GM10248 (cell line): ENCODE results near the gene WIPF2.

ENCODE experiments used
- CTCF ChIA-PET: fragments of 300-600 bp; sonication (Branson Sonifier 250); formaldehyde crosslinking; extraction: SDS; loops from one replicate; lab custom pipeline; 2021; ENCODE audit warnings: antibody characterized with exemption; lab: Yijun Ruan, JAX
- POLR2A ChIA-PET: fragments of 350-650 bp; sonication (Branson Sonifier 250); formaldehyde crosslinking; extraction: SDS; loops from one replicate; lab custom pipeline; 2020; ENCODE audit warnings: antibody characterized with exemption; lab: Yijun Ruan, JAX
- DNase-seq: peaks from one replicate; pipeline ENCODE4 v3.0.0; 2012; ENCODE audit errors: extremely low spot score
- TF ChIP-seq, protein P1 (sequence below): IDR thresholded peaks from 2 replicates; pipeline ENCODE4 v1.5.1; 2012; ENCODE audit warnings: mild to moderate bottlenecking, low read depth; ENCODE audit errors: extremely low read depth, missing control alignments, control extremely low read depth

The WIPF2 gene

DNA sequence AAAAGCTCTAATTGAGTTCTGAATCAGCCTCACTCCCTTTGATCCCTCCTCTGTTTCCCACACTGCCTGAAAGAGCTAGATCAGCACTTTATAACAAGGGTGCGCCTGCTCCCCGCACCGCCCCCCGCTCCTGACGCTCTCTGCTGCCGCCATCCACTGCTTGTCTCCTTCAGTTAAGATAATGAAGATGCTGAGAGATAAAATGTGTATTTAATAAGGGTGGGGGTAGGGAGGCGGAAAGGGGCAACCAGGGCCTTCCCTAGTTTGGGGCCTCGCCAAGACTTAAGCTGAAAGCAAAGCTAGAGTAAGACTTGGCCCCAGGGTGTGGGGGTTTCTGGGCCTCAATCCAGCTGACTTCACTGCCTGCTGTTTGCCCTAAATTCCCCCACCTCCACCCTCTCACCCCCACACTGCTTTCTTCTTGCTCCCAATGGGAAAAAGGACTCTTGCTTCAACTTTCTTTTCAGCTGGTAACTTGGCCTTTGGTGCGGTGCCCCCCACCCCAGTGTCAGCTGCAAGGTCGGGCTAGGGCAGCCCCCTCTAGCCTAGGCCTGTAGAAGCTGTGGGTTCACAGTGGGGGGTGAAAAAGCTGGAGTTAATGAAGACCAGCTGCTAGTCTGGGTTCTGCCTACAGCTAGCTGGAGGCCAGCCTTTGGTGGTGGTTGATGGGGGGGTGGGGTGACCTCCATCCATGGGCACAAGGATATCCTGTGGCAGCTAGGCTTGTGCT lies 88.1 kb downstream of the WIPF2 start:
- TF ChIP-seq, protein P1, sequence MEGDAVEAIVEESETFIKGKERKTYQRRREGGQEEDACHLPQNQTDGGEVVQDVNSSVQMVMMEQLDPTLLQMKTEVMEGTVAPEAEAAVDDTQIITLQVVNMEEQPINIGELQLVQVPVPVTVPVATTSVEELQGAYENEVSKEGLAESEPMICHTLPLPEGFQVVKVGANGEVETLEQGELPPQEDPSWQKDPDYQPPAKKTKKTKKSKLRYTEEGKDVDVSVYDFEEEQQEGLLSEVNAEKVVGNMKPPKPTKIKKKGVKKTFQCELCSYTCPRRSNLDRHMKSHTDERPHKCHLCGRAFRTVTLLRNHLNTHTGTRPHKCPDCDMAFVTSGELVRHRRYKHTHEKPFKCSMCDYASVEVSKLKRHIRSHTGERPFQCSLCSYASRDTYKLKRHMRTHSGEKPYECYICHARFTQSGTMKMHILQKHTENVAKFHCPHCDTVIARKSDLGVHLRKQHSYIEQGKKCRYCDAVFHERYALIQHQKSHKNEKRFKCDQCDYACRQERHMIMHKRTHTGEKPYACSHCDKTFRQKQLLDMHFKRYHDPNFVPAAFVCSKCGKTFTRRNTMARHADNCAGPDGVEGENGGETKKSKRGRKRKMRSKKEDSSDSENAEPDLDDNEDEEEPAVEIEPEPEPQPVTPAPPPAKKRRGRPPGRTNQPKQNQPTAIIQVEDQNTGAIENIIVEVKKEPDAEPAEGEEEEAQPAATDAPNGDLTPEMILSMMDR: no peak
- DNase-seq: peak; percentile 23
- POLR2A ChIA-PET: interaction anchor here (0.6 kb wide), 2 partner anchors 19 to 132 kb away, joined by 3 to 4 read pairs; no protein-coding TSS in a partner anchor
- CTCF ChIA-PET: interaction anchor here (0.9 to 30.0 kb wide), 13 partner anchors 8 to 253 kb away, joined by 3 to 604 read pairs (median 3); partner anchors contain the start of gene GJD3

DNA sequence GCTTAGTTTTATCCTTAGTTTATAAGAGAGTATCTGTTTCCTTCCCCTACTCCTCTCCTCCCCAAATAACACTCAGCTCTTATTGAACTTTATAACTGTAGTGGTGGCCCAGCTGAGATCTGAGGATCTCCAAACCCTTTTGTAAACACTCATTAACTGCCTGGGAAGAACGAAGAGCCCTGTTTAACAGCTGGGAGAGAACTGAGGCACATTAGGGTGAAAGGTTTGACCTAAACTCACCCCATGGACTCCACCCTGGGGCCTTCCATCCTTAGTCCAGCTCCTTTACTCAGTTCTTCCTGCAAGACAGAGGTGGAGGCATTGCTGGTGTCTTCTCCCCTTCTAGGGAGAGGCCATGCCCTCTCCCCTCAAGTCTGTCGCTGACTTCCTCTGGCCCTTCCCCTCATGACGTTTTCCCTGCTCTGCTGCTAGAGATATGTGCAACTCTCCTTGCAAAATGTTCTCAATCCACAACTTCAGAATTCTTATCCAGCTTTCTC lies 88.7 kb downstream of the WIPF2 start:
- CTCF ChIA-PET: interaction anchor here (0.9 to 30.0 kb wide), 15 partner anchors 8 to 252 kb away, joined by 3 to 604 read pairs (median 4); partner anchors contain the start of gene GJD3
- TF ChIP-seq, protein P1: no peak
- POLR2A ChIA-PET: interaction anchor here (0.6 kb wide), 2 partner anchors 18 to 131 kb away, joined by 3 to 4 read pairs; no protein-coding TSS in a partner anchor
- DNase-seq: no peak

DNA sequence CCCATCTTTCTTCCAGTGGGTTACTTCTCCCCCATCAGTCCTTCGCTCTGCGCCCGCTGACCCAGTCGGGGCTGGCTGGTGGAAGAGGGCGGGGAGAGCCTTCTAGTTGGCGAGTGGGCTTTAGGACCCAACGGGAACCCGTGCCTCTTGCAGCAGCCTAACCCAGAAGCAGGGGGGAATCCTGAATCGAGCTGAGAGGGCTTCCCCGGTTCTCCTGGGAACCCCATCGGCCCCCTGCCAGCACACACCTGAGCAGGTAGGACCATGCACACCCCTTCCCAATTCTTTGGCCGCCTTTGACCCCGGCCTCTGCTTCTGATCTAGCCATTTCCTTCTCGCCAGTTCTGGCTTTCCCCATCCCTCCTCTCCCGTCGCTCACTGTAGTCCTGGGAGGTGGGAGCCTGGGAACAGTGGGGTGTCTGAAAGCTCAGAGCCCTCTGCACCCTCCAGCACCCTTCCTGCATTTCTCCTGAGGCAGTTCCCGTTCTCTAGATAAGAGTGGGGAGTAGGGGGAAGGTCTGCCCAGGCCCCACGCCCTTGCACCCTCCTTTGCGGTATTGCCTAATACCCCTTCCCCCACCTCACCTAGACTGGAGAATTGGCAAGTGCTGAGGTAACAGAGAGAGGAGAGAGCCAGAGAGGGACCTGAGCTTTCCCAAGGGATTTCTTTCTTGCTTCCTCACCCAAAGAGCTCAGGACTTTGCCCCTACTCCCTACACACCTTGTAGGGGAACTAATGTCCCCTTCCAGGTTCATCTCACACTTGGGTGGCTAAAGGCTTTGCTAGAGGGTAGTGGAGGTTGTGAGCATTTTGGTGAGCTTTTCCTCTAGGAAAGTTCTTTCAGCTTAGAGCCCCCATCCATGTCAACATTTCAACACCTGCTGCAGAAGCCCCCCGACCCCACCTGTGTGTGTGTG lies 90.2 kb downstream of the WIPF2 start, which contains the start of gene RARA:
Gene RARA, plus strand, starts transcription at position 150 of the 918 bp plus-strand sequence. CDS start 22,039 bp downstream, outside the sequence.
- ChIA-PET POLR2A (no interaction called here), CTCF (interaction anchor here (1.0 to 30.0 kb wide), 11 partner anchors 5 to 251 kb away, joined by 3 to 604 read pairs (median 5); partner anchors contain the start of genes GJD3 and RARA)
- TF ChIP-seq, protein P1: no peak
- peak; percentile 74 for DNase-seq

DNA sequence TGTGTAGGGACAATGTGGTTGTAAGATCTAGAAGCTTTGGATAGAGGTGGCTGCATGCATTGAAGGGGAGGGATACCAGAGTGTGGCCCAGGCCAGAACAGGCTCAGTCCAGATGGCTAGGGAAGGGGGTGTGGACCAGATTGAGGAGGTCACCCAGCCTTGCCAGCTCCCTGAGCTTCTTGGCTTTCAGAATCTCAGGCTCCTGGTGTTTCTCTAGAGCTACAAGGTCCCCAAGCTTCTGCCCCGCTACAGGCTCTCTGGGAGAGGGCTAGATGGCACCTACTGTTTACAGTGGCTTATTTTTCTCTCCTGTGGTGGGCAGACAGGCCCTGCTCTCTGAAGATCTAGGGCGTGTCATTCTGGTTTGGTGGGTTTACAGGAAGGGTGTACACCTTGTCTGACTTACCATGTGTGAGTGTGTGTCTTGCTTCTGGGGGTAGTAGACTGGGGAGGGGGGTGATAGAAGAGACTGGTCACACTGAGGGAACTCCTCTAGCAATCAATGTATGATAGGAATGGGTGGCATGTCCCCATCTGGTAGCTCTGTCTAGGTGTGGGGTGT lies 90.9 kb downstream of the WIPF2 start:
- ChIA-PET CTCF (interaction anchor here (1.0 to 30.0 kb wide), 11 partner anchors 6 to 250 kb away, joined by 3 to 604 read pairs (median 5); partner anchors contain the start of genes GJD3 and RARA), POLR2A (no interaction called here)
- TF ChIP-seq, protein P1: no peak
- DNase-seq: peak; percentile 15

DNA sequence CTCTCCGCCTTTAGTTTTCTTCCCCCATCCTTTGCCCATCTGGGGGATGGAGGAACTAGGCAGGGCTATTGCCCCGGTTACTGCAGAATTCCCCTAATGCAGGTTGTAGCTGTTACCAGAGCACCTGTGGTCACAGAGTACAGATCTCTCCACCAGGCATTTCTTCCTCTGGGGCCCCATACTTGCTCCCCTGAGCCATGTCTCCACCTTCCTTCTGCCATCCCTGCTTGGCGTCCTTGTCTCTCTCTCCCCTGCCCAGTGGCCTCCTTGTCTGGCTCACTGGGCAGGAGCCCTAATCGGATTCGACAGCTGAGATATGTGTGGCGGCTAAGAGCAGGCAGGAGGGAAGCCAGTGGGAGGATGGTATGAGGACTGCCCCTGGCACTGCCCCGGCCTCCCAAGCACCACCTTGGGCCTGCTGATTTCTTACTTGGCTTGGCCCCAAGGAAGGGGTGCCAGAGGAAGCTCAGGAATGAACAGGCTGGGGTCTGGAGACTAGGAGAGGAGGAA lies 91.8 kb downstream of the WIPF2 start:
- peak; percentile 50 for DNase-seq
- ChIA-PET POLR2A (no interaction called here), CTCF (interaction anchor here (0.7 to 30.0 kb wide), 8 partner anchors 7 to 249 kb away, joined by 3 to 604 read pairs (median 4); partner anchors contain the start of genes GJD3 and RARA)
- TF ChIP-seq, protein P1: no peak
